ENCODE data around the gene SPCS2. TPM values are rescaled to one million over a fixed set of nuclear protein-coding genes. Genes with fewer than 3 reads are reported as not detected.

The SPCS2 gene
- total RNA-seq, 1 donor from 2014 or later: 120 TPM

DNA sequence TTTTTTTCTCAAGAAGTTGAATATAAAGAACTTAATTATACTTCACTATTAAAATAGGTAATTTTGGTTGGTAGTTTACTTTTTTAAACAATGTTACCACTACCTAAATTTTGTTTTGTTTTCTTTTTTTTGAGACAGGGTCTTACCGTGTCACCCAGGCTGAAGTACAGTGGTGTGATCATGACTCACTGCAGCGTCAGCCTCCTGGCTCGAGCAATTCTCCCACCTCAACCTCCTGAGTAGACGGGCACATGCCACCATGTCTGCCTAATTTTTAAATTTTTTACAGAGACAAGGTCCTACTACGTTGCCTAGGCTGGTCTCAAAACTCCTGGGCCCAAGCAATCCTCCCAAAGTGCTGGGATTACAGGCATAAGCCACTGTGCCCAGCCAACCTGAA lies 17.6 kb downstream of the SPCS2 start:
- H3K9me3 ChIP-seq (ENCODE audit: insufficient read depth, low read depth, low read length): no peaks in the 10 kb centered on the region
- no peak overlapping the region for H2AFZ ChIP-seq (ENCODE audit: low read depth, low read length)
- H3K4me3 ChIP-seq (ENCODE audit: insufficient read depth, low read depth, low read length): no peak overlapping the region
- peak overlapping the region; percentile 27 for H3K4me2 ChIP-seq (ENCODE audit: low read length)
- DNase-seq (ENCODE audit: low read depth) (peak; percentile 75), FAIRE-seq (no peak)
- H3K9me3 Mint-ChIP-seq (ENCODE audit: unreplicated experiment): no peaks in the 10 kb centered on the region
- H3K27me3 Mint-ChIP-seq (ENCODE audit: low read depth, unreplicated experiment): no peaks in the 10 kb centered on the region
- peaks cover 6% of the 10 kb centered on the region for H3K4me1 ChIP-seq (ENCODE audit: insufficient read depth, low read length)
- H3K27ac ChIP-seq (ENCODE audit: low read depth, low read length): peak overlapping the region; percentile 80
- H4K20me1 ChIP-seq (ENCODE audit: insufficient read depth, low read length): peaks cover 55% of the 10 kb centered on the region
- H3K9ac ChIP-seq (ENCODE audit: low read length): peak overlapping the region; percentile 55
- no peak overlapping the region for H3K4me3 Mint-ChIP-seq (ENCODE audit: unreplicated experiment)
- H3K36me3 ChIP-seq (ENCODE audit: insufficient read depth, low read length): peaks cover 33% of the 10 kb centered on the region
- H3K4me1 Mint-ChIP-seq (ENCODE audit: low read depth, unreplicated experiment): peaks cover 9% of the 10 kb centered on the region
- H3K36me3 Mint-ChIP-seq (ENCODE audit: low read depth, unreplicated experiment): peaks cover 2% of the 10 kb centered on the region
- TF ChIP-seq EZH2 (IDR thresholded peaks at IDR 0.05; ENCODE audit: insufficient read depth, low read length): no peak
- TF ChIP-seq, protein P1, sequence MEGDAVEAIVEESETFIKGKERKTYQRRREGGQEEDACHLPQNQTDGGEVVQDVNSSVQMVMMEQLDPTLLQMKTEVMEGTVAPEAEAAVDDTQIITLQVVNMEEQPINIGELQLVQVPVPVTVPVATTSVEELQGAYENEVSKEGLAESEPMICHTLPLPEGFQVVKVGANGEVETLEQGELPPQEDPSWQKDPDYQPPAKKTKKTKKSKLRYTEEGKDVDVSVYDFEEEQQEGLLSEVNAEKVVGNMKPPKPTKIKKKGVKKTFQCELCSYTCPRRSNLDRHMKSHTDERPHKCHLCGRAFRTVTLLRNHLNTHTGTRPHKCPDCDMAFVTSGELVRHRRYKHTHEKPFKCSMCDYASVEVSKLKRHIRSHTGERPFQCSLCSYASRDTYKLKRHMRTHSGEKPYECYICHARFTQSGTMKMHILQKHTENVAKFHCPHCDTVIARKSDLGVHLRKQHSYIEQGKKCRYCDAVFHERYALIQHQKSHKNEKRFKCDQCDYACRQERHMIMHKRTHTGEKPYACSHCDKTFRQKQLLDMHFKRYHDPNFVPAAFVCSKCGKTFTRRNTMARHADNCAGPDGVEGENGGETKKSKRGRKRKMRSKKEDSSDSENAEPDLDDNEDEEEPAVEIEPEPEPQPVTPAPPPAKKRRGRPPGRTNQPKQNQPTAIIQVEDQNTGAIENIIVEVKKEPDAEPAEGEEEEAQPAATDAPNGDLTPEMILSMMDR (IDR thresholded peaks at IDR 0.05; ENCODE audit: insufficient read depth, low read depth, low read length): no peak
- H3K27ac Mint-ChIP-seq (ENCODE audit: unreplicated experiment): no peak overlapping the region
- peaks cover 90% of the 10 kb centered on the region for H3K79me2 ChIP-seq (ENCODE audit: insufficient read depth, low read length)
- H3K27me3 ChIP-seq (ENCODE audit: insufficient read depth, low read length): no peaks in the 10 kb centered on the region

DNA sequence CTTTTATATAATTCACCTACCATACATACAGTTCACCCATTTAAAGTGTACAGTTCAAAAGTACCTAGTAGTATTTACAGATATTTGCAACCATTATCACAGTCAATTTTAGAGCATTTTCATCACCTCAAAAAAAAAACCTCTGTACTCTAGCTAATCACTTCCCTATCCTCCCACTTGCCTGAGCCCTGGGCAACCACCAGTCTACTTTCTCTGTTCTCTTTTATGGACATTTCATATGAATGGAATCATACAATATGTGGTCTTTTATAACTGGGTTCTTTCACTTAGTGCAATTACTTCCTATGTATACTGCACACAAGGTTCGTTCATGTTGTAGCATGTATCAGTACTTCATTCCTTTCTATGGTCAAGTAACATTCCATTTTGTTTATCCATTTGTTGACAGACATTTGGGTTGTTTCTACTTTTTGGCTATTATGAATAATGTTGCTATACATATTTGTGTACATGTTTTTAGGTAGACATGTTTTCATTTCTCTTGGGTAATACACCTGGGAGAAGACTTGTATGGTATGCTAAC lies 21.9 kb downstream of the SPCS2 start:
- FAIRE-seq (no peak), DNase-seq (ENCODE audit: low read depth) (no peak)
- Histone ChIP-seq H4K20me1 (ENCODE audit: insufficient read depth, low read length) (peaks cover 60% of the 10 kb centered on the region), H3K9ac (ENCODE audit: low read length) (no peak overlapping the region), H3K79me2 (ENCODE audit: insufficient read depth, low read length) (peaks cover 68% of the 10 kb centered on the region), H3K4me3 (ENCODE audit: insufficient read depth, low read depth, low read length) (no peak overlapping the region), H2AFZ (ENCODE audit: low read depth, low read length) (no peak overlapping the region), H3K36me3 (ENCODE audit: insufficient read depth, low read length) (peaks cover 45% of the 10 kb centered on the region), H3K27me3 (ENCODE audit: insufficient read depth, low read length) (no peaks in the 10 kb centered on the region), H3K27ac (ENCODE audit: low read depth, low read length) (no peak overlapping the region), H3K4me1 (ENCODE audit: insufficient read depth, low read length) (peaks cover 6% of the 10 kb centered on the region), H3K4me2 (ENCODE audit: low read length) (no peak overlapping the region), H3K9me3 (ENCODE audit: insufficient read depth, low read depth, low read length) (no peaks in the 10 kb centered on the region)
- no peaks in the 10 kb centered on the region for H3K9me3 Mint-ChIP-seq (ENCODE audit: unreplicated experiment)
- H3K4me1 Mint-ChIP-seq (ENCODE audit: low read depth, unreplicated experiment): peaks cover 9% of the 10 kb centered on the region
- no peak overlapping the region for H3K27ac Mint-ChIP-seq (ENCODE audit: unreplicated experiment)
- TF ChIP-seq, protein P1 (IDR thresholded peaks at IDR 0.05; ENCODE audit: insufficient read depth, low read depth, low read length): no peak
- no peak for TF ChIP-seq EZH2 (IDR thresholded peaks at IDR 0.05; ENCODE audit: insufficient read depth, low read length)
- peaks cover 20% of the 10 kb centered on the region for H3K36me3 Mint-ChIP-seq (ENCODE audit: low read depth, unreplicated experiment)
- H3K27me3 Mint-ChIP-seq (ENCODE audit: low read depth, unreplicated experiment): no peaks in the 10 kb centered on the region
- no peak overlapping the region for H3K4me3 Mint-ChIP-seq (ENCODE audit: unreplicated experiment)

DNA sequence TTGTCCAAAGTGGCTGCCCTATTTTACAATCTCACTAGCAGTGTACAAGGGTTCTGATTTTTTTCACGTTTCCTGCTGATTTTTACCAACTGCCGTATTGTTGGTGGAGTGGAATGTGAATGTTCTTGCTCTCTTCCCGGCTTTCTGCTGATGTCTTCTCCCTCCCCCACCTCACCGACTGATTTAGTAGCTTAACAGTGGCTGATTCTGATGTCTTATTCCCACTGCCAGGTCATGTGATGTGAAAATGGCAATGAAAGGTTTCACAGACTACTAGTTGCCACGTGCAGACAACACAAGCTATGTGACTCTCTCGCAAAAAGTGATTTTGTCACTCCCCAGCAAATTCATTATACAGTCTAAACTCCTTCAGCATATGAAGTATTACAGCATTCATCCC lies 22.4 kb downstream of the SPCS2 start:
- Histone ChIP-seq H3K9me3 (ENCODE audit: insufficient read depth, low read depth, low read length) (no peaks in the 10 kb centered on the region), H3K36me3 (ENCODE audit: insufficient read depth, low read length) (peaks cover 48% of the 10 kb centered on the region), H3K79me2 (ENCODE audit: insufficient read depth, low read length) (peaks cover 63% of the 10 kb centered on the region), H3K4me3 (ENCODE audit: insufficient read depth, low read depth, low read length) (no peak overlapping the region), H3K27me3 (ENCODE audit: insufficient read depth, low read length) (no peaks in the 10 kb centered on the region), H4K20me1 (ENCODE audit: insufficient read depth, low read length) (peaks cover 57% of the 10 kb centered on the region), H3K9ac (ENCODE audit: low read length) (no peak overlapping the region), H3K27ac (ENCODE audit: low read depth, low read length) (no peak overlapping the region), H2AFZ (ENCODE audit: low read depth, low read length) (no peak overlapping the region), H3K4me1 (ENCODE audit: insufficient read depth, low read length) (peaks cover 6% of the 10 kb centered on the region), H3K4me2 (ENCODE audit: low read length) (no peak overlapping the region)
- Mint-ChIP-seq H3K9me3 (ENCODE audit: unreplicated experiment) (no peaks in the 10 kb centered on the region), H3K27ac (ENCODE audit: unreplicated experiment) (no peak overlapping the region), H3K36me3 (ENCODE audit: low read depth, unreplicated experiment) (peaks cover 20% of the 10 kb centered on the region), H3K4me1 (ENCODE audit: low read depth, unreplicated experiment) (peaks cover 7% of the 10 kb centered on the region), H3K4me3 (ENCODE audit: unreplicated experiment) (no peak overlapping the region), H3K27me3 (ENCODE audit: low read depth, unreplicated experiment) (no peaks in the 10 kb centered on the region)
- TF ChIP-seq, protein P1 (IDR thresholded peaks at IDR 0.05; ENCODE audit: insufficient read depth, low read depth, low read length): no peak
- TF ChIP-seq EZH2 (IDR thresholded peaks at IDR 0.05; ENCODE audit: insufficient read depth, low read length): no peak
- no peak for FAIRE-seq
- no peak for DNase-seq (ENCODE audit: low read depth)
